ENCODE results near the gene TMEM196. TPM values are rescaled to one million over a fixed set of nuclear protein-coding genes. Genes with fewer than 3 reads are reported as not detected.

TMEM196 gene
- total RNA-seq, 1 donor from 2014 or later, result not detected

- no peaks in the 10 kb centered on the region for H3K27me3 Mint-ChIP-seq (ENCODE audit: unreplicated experiment)
- no peaks in the 10 kb centered on the region for H3K9me3 Mint-ChIP-seq (ENCODE audit: unreplicated experiment)
- H3K4me1 Mint-ChIP-seq (ENCODE audit: unreplicated experiment), result peaks cover 10% of the 10 kb centered on the region
- H3K4me3 Mint-ChIP-seq (ENCODE audit: unreplicated experiment), result no peak overlapping the region
- DNase-seq (ENCODE audit: low spot score), result no peak
- TF ChIP-seq CTCF (IDR thresholded peaks at IDR 0.05; ENCODE audit: unreplicated experiment), result no peak
- H3K36me3 Mint-ChIP-seq (ENCODE audit: low read depth, unreplicated experiment), result no peaks in the 10 kb centered on the region
- no peak overlapping the region for H3K27ac Mint-ChIP-seq (ENCODE audit: unreplicated experiment)
Observed at GRCh38 chr7:19700936-19701335, 72.5 kb downstream of the TMEM196 start.

GRCh38 chr7:19698331-19698730 lies 75.1 kb downstream of the TMEM196 start:
- TF ChIP-seq CTCF (IDR thresholded peaks at IDR 0.05; ENCODE audit: unreplicated experiment), result no peak
- H3K36me3 Mint-ChIP-seq (ENCODE audit: low read depth, unreplicated experiment), result no peaks in the 10 kb centered on the region
- no peaks in the 10 kb centered on the region for H3K27me3 Mint-ChIP-seq (ENCODE audit: unreplicated experiment)
- peaks cover 3% of the 10 kb centered on the region for H3K4me1 Mint-ChIP-seq (ENCODE audit: unreplicated experiment)
- no peak overlapping the region for H3K4me3 Mint-ChIP-seq (ENCODE audit: unreplicated experiment)
- DNase-seq (ENCODE audit: low spot score), result no peak
- no peak overlapping the region for H3K27ac Mint-ChIP-seq (ENCODE audit: unreplicated experiment)
- no peaks in the 10 kb centered on the region for H3K9me3 Mint-ChIP-seq (ENCODE audit: unreplicated experiment)

- no peaks in the 10 kb centered on the region for H3K36me3 Mint-ChIP-seq (ENCODE audit: low read depth, unreplicated experiment)
- DNase-seq (ENCODE audit: low spot score), result no peak
- H3K4me1 Mint-ChIP-seq (ENCODE audit: unreplicated experiment), result peaks cover 3% of the 10 kb centered on the region
- H3K27me3 Mint-ChIP-seq (ENCODE audit: unreplicated experiment), result no peaks in the 10 kb centered on the region
- H3K9me3 Mint-ChIP-seq (ENCODE audit: unreplicated experiment), result no peaks in the 10 kb centered on the region
- no peak overlapping the region for H3K4me3 Mint-ChIP-seq (ENCODE audit: unreplicated experiment)
- no peak for TF ChIP-seq CTCF (IDR thresholded peaks at IDR 0.05; ENCODE audit: unreplicated experiment)
- H3K27ac Mint-ChIP-seq (ENCODE audit: unreplicated experiment), result no peak overlapping the region
Observed at GRCh38 chr7:19696926-19697325, 76.5 kb downstream of the TMEM196 start.

- no peaks in the 10 kb centered on the region for H3K9me3 Mint-ChIP-seq (ENCODE audit: unreplicated experiment)
Observed at GRCh38 chr7:19692111-19692828, 81.1 kb downstream of the TMEM196 start.

More at GRCh38 chr7:19692111-19692828, 81.1 kb downstream of the TMEM196 start:
- Mint-ChIP-seq H3K27ac (ENCODE audit: unreplicated experiment) (no peak overlapping the region), H3K4me1 (ENCODE audit: unreplicated experiment) (peaks cover 3% of the 10 kb centered on the region), H3K27me3 (ENCODE audit: unreplicated experiment) (no peaks in the 10 kb centered on the region), H3K36me3 (ENCODE audit: low read depth, unreplicated experiment) (peaks cover 5% of the 10 kb centered on the region), H3K4me3 (ENCODE audit: unreplicated experiment) (no peak overlapping the region)
- DNase-seq (ENCODE audit: low spot score), result no peak
- no peak for TF ChIP-seq CTCF (IDR thresholded peaks at IDR 0.05; ENCODE audit: unreplicated experiment)
